ENCODE measurements around the gene HAAO.
A peak's percentile ranks its signal among the peaks of the same experiment; 100 is the strongest.

Gene HAAO

DNA sequence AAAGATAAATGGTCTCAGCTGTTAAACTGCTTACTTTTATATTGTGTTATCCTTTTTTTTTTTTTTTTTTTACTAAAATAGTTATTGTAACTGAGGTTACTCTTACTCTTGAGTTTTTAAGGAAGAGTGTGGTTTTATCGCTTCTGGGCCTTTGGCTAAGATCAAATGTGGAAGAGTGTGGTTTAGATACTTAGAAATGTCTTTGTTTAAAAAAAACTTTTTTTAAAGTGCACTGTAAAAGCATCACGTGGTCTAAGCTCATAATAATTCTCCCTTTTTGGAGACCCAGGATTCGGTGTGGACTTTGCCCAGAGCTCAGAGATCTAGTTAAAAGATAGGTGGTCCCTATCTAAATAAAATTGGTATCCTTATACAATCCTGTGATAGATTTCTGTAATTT is 16.6 kb downstream of the HAAO start:
- CTCF ChIA-PET = no interaction called here
- DNase-seq = no peak
- H3K27me3 Mint-ChIP-seq = no peaks in the 10 kb centered on the region
- peaks cover 14% of the 10 kb centered on the region for H3K4me1 Mint-ChIP-seq
- peaks cover 5% of the 10 kb centered on the region for H3K9me3 Mint-ChIP-seq
- no peaks in the 10 kb centered on the region for H3K36me3 Mint-ChIP-seq
- no peak overlapping the region for H3K27ac Mint-ChIP-seq
- H3K4me3 Mint-ChIP-seq = no peak overlapping the region

GRCh38 chr2:42775186-42775585 is 17.2 kb downstream of the HAAO start:
- Mint-ChIP-seq H3K36me3 (no peaks in the 10 kb centered on the region), H3K27me3 (no peaks in the 10 kb centered on the region), H3K4me3 (no peak overlapping the region), H3K9me3 (peaks cover 5% of the 10 kb centered on the region), H3K27ac (peak overlapping the region; percentile 52), H3K4me1 (peaks cover 14% of the 10 kb centered on the region)
- DNase-seq = no peak
- CTCF ChIA-PET = no interaction called here

DNA sequence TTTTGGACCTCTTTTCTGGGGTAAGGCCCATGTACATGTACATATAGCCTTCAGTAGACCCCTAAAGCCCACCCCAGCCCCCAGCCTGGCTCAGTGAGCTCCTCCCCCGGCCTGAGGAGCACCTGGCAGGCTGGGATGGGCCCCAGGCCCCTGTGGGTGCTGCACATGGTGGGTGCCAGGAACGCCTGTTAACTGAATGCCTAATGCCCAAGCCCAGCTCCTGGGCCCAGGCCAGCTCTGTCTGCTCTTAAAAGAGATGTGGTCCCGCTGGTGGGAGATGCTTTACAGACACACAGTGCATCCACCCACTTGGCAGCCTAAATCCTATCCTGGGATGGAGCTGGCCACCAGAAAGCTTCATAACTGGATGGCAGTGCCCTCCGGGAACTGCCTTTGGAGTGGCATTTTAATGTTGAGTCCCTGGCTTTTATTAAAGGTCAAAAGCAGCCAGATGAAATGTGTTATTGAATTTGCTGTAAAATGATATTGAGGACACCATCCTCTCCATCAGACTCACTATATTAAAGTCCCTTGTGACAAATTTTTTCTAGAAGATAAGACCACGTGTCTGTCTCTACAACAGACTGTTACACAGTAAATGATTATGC is 20.7 kb downstream of the HAAO start:
- H3K27me3 Mint-ChIP-seq = no peaks in the 10 kb centered on the region
- peaks cover 14% of the 10 kb centered on the region for H3K4me1 Mint-ChIP-seq
- peak; percentile 1 for DNase-seq
- no peak overlapping the region for H3K4me3 Mint-ChIP-seq
- no peak overlapping the region for H3K27ac Mint-ChIP-seq
- CTCF ChIA-PET = no interaction called here
- H3K9me3 Mint-ChIP-seq = no peaks in the 10 kb centered on the region
- no peaks in the 10 kb centered on the region for H3K36me3 Mint-ChIP-seq

DNA sequence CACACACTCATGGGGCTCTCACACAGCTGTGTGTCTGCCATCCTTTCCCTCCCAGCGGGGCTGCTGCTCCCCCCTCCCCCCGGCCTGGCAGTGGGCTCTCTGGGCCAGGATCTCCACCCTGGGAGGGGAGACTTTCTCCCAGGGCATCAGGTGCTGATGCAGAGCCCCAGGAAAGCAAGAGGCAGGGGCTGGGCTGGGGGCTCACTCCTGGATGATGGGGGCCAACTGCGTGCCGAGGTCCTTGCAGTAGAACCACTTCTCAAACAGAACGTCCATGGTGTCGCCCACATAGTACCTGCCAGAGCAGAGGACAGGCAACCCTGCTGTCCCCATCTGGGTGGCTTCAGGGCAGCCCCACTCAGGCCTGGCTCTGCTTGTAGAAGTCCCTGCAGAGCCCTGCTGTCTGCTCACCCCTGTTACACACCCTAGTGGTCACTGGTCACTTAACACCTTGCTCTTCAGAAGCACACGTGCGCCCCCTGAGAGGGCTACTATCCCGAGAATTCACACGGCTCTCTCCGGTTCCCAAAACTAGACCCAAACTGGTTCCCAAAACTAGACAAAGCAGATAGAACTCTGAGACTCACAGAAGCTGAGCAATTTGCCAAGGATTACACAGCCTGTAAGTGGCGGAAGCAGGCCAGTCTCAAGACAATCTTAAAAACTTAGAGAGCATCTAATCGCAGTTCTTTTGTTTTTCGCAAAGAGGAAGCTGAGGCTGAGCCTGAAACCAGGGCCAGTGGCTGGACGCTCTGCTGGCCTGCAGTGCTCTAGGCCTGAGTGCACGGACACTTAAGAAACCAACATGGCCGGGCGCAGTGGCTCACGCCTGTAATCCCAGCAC is 21.9 kb downstream of the HAAO start:
- no peak overlapping the region for H3K27ac Mint-ChIP-seq
- no peaks in the 10 kb centered on the region for H3K36me3 Mint-ChIP-seq
- peaks cover 5% of the 10 kb centered on the region for H3K4me1 Mint-ChIP-seq
- no peaks in the 10 kb centered on the region for H3K27me3 Mint-ChIP-seq
- no peak overlapping the region for H3K4me3 Mint-ChIP-seq
- CTCF ChIA-PET = no interaction called here
- peak; percentile 21 for DNase-seq
- H3K9me3 Mint-ChIP-seq = no peaks in the 10 kb centered on the region

GRCh38 chr2:42769583-42770287 is 22.6 kb downstream of the HAAO start:
- CTCF ChIA-PET = no interaction called here
- Mint-ChIP-seq H3K9me3 (no peaks in the 10 kb centered on the region), H3K4me3 (no peak overlapping the region), H3K4me1 (no peaks in the 10 kb centered on the region), H3K36me3 (no peaks in the 10 kb centered on the region), H3K27me3 (no peaks in the 10 kb centered on the region), H3K27ac (no peak overlapping the region)
- peak; percentile 14 for DNase-seq

GRCh38 chr2:42768706-42769256 is 23.6 kb downstream of the HAAO start:
- DNase-seq = peak; percentile 20
- no peak overlapping the region for H3K4me3 Mint-ChIP-seq
- no peaks in the 10 kb centered on the region for H3K36me3 Mint-ChIP-seq
- H3K27me3 Mint-ChIP-seq = no peaks in the 10 kb centered on the region
- no peaks in the 10 kb centered on the region for H3K4me1 Mint-ChIP-seq
- CTCF ChIA-PET = no interaction called here
- no peaks in the 10 kb centered on the region for H3K9me3 Mint-ChIP-seq
- no peak overlapping the region for H3K27ac Mint-ChIP-seq

- CTCF ChIA-PET = no interaction called here
- H3K4me1 Mint-ChIP-seq = no peaks in the 10 kb centered on the region
- DNase-seq = peak; percentile 19
- H3K27me3 Mint-ChIP-seq = no peaks in the 10 kb centered on the region
- no peak overlapping the region for H3K27ac Mint-ChIP-seq
- no peak overlapping the region for H3K4me3 Mint-ChIP-seq
- H3K9me3 Mint-ChIP-seq = no peaks in the 10 kb centered on the region
- H3K36me3 Mint-ChIP-seq = no peaks in the 10 kb centered on the region
These were observed 24.3 kb downstream of the HAAO start for GRCh38 chr2:42767899-42768705.

DNA sequence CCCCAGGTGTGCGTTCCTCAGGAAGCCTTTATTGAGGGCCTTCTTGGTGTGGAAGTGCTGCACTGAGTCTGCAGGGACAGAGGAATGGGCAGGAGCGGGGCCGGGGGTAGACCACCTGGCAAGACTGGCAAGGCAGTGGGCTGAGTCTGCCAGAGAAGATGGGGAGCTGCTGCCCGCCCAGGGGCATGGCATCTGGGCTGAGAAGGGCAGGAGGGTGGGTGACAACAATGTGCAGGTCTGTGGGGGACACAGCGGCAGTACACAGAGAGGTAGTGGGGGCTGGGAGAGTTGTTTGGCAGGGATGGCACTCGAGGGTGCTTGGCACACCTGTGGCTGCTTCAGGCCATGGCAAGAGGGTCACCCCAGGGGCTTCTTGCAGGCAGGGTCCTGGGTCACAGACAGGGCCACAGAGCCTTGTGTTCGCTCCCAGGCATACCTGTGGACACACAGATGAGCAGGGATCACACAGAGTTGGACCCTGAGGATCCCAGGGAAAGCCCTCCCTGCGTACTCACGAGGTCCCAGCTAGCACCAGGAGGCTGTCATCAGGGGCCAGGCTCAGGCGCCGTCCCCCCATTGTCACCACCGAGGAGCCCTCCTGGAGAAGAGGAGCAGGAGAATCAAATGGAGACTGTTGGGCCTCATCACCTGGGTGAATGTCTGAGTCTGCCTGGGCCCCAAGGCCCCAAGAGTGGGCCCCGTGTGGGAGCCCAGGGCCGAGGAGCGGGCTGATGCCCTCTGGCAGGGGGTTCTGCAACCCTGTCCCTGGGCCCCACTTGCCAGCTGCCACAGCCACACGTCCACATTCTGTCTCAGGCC is 25.1 kb downstream of the HAAO start:
- H3K27ac Mint-ChIP-seq = no peak overlapping the region
- H3K27me3 Mint-ChIP-seq = no peaks in the 10 kb centered on the region
- no peaks in the 10 kb centered on the region for H3K9me3 Mint-ChIP-seq
- no peaks in the 10 kb centered on the region for H3K36me3 Mint-ChIP-seq
- CTCF ChIA-PET = no interaction called here
- DNase-seq = peak; percentile 15
- H3K4me3 Mint-ChIP-seq = no peak overlapping the region
- no peaks in the 10 kb centered on the region for H3K4me1 Mint-ChIP-seq

GRCh38 chr2:42765686-42766085 is 26.7 kb downstream of the HAAO start:
- H3K4me1 Mint-ChIP-seq = no peaks in the 10 kb centered on the region
- H3K27me3 Mint-ChIP-seq = no peaks in the 10 kb centered on the region
- no peak overlapping the region for H3K27ac Mint-ChIP-seq
- no peak for DNase-seq
- CTCF ChIA-PET = no interaction called here
- H3K36me3 Mint-ChIP-seq = no peaks in the 10 kb centered on the region
- no peak overlapping the region for H3K4me3 Mint-ChIP-seq
- H3K9me3 Mint-ChIP-seq = no peaks in the 10 kb centered on the region

GRCh38 chr2:42764901-42765300 is 27.5 kb downstream of the HAAO start:
- Mint-ChIP-seq H3K9me3 (no peaks in the 10 kb centered on the region), H3K4me1 (no peaks in the 10 kb centered on the region), H3K36me3 (peaks cover under 1% of the 10 kb centered on the region), H3K4me3 (no peak overlapping the region), H3K27me3 (no peaks in the 10 kb centered on the region), H3K27ac (no peak overlapping the region)
- DNase-seq = no peak
- CTCF ChIA-PET = no interaction called here

DNA sequence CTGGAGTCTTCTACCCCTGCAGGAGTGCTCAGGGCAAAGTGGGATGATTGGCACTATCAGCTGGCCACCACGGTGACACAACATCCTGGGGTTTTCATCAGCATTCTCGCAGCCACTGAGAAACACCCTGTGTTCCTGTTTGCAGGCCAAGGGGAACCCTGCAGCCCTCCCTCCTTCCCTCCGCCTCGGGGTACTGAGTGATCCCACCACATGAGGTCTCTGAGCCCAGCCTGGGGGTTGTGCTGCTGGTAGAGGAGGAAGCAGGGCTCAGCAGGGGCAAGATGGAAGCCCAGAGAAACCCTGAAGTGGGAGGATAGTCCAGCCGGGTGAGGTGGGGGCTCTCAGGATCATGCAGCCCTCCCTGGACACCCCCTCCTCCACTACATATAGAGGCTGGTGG is 28.3 kb downstream of the HAAO start, which contains the start of gene OXER1:
TSS of gene OXER1 (minus strand) at position 40 of the 400 bp plus-strand sequence. CDS start 73 bp downstream, outside the sequence.
- no peak for DNase-seq
- Mint-ChIP-seq H3K27me3 (no peaks in the 10 kb centered on the region), H3K36me3 (peaks cover 3% of the 10 kb centered on the region), H3K27ac (peak within 1 kb of the TSS; percentile 52), H3K4me3 (no peak within 1 kb of the TSS), H3K9me3 (no peaks in the 10 kb centered on the region), H3K4me1 (no peaks in the 10 kb centered on the region)
- CTCF ChIA-PET = no interaction called here

DNA sequence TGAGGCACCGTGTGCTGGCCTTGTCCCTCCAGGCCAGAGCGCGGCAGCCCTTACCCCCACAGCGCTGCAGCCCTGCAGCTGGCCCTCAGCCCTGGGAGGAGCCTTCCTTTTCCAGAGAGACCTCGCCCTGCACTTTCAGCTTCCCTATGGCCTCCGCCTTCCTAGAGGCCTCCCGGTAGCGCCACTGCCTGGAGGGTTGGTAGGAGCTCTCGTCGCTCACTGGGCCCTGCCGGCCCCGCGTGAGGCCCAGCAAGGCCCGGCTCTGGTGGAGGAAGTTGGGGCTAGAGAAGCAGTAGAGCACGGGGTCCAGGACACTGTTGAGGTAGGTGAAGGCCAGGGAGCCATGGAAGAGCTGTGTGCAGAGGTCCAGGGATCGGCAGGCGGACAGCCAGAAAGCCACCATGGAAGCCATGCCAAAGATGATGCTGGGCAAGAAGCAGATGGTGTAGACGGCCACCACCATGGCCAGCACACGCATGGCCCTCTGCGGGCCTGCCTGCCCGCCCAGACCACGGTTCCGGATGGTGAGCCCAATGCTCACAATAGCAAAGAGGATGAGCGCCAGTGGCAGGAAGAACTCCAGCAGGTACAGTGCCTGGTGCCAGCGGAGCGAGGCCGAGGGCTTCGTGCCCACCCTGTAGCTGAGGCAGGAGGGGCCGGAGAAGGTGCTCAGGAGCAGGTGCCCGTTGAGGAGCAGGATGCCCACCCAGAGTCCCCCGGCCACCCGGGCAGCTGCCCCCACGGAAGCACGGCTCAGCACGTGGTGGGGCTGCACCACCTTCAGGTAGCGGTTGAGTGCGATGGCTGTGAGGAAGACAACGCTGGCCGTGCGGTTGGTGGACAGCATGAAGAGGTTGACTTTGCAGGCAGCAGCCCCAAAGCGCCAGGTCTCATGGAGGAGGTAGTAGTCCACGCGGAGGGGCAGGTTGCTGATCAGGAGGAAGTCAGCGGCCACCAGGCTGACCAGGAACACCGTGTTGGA is 29.3 kb downstream of the HAAO start:
- peak overlapping the region; percentile 52 for H3K27ac Mint-ChIP-seq
- no peaks in the 10 kb centered on the region for H3K9me3 Mint-ChIP-seq
- CTCF ChIA-PET = no interaction called here
- H3K36me3 Mint-ChIP-seq = peaks cover 3% of the 10 kb centered on the region
- no peak overlapping the region for H3K4me3 Mint-ChIP-seq
- H3K4me1 Mint-ChIP-seq = no peaks in the 10 kb centered on the region
- no peak for DNase-seq
- no peaks in the 10 kb centered on the region for H3K27me3 Mint-ChIP-seq
